Testis (tissue), 2 donors: ENCODE data around the gene FRMD5.

ENCODE experiments used
- CTCF ChIP-seq, 3 experiments: fragments of 450-650 bp in 2 of 3; fragments of 200-600 bp in 1 of 3; sonication (generic) in 1 of 3; IDR thresholded peaks; one replicate each; pipeline ENCODE4 v1.5.1; 2016 to 2019; ENCODE audit warnings: antibody characterized with exemption in 3 of 3, mild to moderate bottlenecking in 2 of 3, moderate library complexity in 1 of 3
- POLR2A ChIP-seq: fragments of 450-650 bp; IDR thresholded peaks from one replicate; pipeline ENCODE4 v1.6.1; 2017; ENCODE audit warnings: antibody characterized with exemption, mild to moderate bottlenecking, moderate library complexity

GRCh38 chr15:43934480-43934879 is 260.6 kb downstream of the FRMD5 start:
- TF ChIP-seq CTCF (IDR thresholded peaks at IDR 0.05) = no peak
- no peak for TF ChIP-seq POLR2A
